Hematopoietic multipotent progenitor cell treated with erythropoietin and hydrocortisone succinate and interleukin-3 and kit ligand, for 8 days (in vitro differentiated cells): ENCODE results near the gene NSUN4.
A peak's percentile ranks its signal among the peaks of the same experiment; 100 is the strongest.

Experiments used
- DNase-seq: peaks from one replicate; pipeline ENCODE4 v3.0.0-alpha.2; 2015

NSUN4 gene

DNA sequence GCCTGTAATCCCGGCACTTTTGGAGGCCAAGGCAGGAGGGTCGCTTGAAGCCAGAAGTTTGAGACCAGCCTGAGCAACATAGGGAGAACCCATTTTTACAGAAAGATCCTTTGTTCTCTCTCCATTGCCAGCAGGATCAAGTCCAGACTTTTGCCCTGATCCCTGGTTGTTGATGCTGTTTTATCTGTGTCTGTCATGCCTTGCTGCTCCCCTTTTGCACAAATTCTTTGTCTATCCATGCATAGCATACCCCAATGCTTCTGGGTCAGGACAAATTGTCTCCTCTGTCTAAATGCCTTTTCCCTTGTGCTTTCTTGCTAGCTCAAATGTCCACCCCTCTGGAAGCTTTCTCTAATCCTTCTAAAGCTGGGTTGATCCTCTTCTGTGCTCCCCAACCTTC, 28.2 kb downstream of the NSUN4 start:
- no peak for DNase-seq

DNA sequence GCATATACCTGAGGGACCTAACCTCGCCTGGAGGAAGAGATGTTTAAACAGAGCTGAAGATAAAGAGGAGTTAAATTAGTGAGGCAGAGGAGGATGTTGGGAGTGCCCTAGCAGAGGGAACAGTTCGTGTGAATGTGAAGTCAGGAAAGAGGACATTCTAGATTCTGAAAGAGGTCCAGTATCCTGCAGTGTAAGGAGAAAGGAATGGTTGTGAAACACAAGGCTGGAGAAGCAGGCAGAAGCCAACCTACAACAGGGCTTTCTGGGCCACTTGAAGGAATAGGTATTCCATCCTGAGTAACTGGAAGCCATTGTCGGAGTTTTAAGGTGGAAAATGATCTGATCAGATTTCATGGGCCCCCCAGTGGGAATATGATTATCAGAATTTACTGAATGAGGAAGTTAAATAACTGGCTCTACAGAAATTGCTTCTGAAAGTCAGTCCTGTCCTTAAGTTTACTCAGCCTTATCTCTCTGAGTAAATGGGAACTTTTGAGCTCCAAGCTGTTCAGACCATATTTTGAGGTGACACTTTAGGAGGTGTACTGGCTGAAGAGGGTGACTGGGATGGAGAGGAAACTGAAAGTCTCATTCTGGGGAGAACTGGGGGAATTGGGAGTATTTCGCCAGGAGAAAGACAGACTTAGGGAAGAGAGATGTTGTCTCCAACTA, 29.1 kb downstream of the NSUN4 start:
- DNase-seq = no peak

DNA sequence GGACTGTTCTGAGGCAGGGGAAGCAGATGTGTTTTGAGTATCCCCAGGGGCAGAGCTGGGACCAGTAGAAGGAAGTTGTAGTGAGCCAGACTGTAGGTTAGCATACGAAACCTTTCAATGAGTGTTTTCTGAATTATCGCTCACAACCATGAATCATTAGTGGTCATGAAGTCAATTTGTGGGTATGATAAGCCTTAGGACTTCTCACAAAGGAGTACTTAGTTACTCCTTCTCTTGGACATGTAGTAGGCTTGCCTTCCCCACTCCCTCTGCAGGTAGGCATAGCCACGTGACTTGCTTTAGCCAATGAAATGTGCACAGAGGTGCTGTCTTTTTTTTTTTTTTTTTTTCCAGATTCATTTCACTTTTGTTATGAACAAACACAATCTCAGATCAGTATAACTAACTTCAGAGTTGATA, 29.6 kb downstream of the NSUN4 start:
- DNase-seq = peak; percentile 79

DNA sequence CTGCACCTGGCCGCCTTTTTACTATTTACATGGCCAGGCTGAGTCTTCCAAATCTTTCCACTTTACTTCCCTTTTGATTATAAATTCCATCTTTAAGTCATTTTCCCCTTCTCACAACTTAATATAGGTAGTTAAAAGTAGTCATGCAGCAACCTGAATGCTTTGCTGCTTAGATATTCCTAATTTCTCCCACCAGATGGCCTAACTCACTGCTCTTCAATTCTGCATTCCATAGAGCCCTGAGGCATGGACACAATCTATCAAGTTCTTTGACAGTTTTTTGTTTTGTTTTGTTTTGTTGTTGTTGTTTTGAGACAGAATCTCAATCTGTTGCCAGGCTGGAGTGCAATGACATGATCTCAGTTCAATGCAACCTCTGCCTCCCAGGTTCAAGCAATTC, 31.8 kb downstream of the NSUN4 start:
- no peak for DNase-seq

DNA sequence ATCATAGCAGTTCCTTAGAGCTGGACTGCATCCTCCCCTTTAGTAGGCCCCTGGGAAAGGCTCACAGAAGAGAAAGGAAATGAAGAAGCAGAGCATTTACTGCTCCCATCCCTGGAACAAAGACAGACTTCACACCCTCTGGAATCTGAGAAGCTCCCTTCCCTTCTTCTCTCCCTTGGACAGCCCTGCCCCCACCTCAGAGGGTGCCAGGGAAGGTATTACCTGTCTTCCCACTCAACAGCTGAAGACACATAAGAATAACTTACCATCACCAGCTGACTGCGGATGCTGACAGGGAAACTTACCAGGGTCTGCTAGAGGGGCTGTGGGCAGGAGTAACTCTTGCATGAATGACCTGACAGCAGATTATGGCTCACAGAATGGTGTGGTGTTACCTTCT, 39.4 kb downstream of the NSUN4 start:
- no peak for DNase-seq

DNA sequence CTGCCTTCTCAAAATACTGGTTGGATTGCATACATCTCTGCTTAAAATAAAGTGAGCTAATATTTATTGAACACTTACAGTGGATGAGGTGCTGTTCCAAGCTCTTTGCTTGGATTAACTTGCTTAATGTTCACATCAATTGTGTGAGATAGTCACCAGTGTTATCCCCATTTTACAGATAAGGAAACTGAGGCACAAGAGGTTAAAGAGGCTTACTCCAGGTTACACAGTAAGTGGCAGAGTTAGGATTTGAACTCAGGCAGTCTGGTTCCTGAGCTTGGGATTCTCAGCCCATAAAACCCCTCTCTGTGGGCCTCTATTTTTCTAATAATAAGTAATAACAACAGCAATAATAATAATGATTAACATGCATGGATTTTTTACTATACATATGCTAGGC, 39.9 kb downstream of the NSUN4 start:
- DNase-seq = no peak

DNA sequence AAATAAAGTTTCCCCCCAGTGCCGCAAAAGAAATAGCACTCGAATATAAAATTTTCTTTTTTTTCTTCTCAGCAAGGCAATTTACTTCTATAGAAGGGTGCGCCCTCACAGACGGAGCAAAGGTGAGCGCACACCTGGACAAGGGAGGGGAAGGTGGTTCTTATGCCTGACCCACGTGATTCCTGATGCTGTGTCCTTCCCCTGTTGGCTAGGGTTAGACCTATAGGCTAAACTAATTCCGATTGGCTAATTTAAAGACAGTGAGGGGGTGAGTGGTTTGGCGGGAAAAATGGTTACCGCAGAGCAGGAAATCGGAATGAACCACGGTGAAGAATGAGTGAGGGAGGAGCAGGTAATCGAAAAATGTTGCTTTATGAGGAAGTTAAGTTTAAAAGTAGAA, 52.9 kb downstream of the NSUN4 start:
- no peak for DNase-seq

DNA sequence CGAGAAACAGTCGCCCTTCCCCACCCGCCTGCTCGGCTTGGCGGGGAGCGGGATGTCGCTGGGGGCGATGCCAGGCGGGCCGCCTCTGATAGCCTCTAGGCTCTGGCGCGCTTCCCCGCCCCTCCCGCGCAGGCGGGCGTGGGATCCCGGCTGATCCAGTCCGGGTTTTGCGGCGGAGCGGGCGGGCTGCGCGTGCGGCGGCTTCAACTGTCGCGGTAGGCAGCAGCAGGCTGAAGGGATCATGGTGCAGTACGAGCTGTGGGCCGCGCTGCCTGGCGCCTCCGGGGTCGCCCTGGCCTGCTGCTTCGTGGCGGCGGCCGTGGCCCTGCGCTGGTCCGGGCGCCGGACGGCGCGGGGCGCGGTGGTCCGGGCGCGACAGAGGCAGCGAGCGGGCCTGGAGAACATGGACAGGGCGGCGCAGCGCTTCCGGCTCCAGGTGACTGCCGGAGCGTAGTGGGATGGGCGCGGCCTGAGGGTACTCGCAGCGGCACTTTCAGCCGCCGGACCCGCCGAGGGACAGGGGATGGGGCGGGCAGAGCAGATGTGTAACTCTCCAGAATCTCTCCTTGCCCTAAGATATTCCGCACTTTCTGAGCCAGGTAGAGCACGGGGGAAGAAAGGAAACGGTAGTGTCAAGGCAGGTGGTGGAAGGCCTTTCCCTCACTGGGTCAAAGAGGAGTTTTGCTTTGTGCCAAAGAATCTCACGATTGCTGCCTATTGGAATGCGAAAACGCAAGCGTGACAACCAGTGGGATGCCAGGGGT, 53.7 kb downstream of the NSUN4 start, which contains the start of gene FAAH:
Gene FAAH, plus strand, starts transcription at position 210 of the 764 bp plus-strand sequence. Its CDS starts 32 bp downstream, at position 242.
- DNase-seq = peak; percentile 46

DNA sequence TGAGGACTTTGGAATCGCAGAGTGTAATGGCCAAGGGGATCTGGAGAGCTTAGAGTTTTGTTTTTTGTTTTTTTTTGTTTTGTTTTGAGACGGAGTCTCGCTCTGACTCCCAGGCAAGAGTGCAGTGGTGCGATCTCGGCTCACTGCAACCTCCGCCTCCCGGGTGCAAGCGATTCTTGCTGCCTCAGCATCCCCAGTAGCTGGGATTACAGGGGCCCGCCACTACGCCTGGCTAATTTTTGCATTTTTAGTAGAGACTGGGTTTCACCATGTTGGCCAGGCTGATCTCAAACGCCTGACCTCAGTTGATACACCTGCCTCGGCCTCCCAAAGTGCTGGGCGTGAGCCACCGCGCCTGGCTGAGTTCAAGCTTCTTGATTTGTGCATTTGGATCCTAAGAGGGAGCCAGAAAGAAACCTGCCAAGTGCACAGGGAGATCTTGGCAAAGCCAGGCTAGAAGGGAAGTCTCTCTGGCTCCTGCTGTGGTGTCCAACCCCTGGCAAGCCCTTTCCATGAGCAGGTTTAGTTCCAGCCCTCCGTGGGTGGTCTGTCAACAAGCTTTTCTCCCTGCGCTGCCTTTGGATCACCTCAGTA, 54.4 kb downstream of the NSUN4 start:
- no peak for DNase-seq

DNA sequence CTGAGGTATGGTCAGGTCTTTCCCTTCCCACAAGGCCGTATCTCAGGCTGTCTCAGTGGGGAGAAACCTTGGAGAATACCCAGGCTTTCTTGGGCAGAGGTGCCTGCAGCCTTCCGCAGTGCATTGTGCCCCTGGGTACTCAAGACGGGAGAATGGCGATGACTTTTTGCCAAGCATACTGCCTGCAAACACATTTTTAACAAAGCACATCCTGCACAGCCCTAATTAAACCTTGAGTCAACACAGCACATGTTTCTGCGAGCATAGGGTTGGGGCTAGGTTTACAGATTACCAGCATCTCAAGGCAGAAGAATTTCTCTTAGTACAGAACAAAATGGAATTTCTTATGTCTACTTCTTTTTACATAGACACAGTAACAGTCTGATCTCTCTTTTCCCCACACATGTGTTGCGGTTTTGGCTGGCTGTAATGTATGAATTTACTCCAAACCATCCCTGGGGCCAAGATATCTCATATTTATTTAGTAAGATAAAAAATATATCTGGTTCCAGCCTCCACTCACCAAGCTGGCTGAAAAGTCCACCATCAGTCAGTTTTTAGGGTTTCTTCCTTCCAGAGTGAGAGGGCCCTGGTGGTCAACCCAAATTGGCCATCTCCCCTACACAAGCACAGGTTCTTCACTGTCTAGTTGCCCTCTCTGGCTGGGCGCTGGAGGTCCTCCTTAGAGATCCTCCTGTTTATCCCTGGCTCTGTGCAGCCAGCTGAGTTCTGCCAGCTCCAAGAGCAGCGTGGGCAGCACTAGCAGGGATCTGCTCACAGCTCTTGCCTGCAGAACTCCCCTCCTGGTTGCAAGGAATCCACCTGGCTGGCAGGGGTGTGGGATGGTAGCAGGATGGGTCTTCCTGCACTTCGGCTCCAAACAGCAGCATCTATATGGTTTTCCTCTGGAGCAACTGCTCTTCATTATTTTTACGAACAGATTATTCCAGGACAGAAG, 56.1 kb downstream of the NSUN4 start:
- no peak for DNase-seq

DNA sequence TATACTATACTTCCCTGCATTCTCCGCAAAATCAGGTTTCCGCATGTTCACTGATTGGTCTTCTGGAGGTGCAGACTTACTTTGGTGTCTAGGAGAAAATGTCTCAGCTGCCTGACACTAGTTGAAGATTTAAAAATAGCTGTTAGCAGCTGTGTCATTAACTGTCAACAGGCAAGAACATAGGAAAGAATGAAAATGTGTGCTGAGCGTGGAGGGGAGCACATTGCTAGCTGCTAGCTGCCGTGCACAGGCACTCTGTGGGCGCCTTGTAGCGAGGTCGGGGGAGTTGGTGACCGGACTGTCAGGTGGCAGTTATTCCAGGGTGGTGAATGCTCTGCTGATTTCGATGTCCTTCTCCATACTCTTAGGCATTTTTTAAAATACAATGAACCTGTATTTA, 58.7 kb downstream of the NSUN4 start:
- no peak for DNase-seq

DNA sequence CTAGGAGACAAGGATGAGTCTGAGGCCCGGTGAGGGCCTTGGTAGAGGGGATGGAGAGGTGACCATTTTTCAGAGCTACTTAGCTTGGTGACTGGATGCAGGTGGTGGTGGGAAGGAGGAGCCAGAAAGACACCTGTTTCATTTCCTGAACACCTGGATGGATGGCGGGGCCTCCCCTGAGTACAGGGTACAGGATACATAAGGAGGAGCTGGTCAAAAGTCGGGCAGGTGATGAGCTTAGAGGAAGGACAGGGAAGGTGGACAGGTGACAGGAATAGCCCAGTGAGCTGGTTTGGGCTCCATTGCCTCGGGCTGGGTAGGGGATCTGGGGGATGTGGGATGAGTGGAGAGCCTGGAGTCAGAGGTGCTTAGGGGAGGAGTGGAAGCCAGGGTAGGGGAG, 59.8 kb downstream of the NSUN4 start:
- no peak for DNase-seq

DNA sequence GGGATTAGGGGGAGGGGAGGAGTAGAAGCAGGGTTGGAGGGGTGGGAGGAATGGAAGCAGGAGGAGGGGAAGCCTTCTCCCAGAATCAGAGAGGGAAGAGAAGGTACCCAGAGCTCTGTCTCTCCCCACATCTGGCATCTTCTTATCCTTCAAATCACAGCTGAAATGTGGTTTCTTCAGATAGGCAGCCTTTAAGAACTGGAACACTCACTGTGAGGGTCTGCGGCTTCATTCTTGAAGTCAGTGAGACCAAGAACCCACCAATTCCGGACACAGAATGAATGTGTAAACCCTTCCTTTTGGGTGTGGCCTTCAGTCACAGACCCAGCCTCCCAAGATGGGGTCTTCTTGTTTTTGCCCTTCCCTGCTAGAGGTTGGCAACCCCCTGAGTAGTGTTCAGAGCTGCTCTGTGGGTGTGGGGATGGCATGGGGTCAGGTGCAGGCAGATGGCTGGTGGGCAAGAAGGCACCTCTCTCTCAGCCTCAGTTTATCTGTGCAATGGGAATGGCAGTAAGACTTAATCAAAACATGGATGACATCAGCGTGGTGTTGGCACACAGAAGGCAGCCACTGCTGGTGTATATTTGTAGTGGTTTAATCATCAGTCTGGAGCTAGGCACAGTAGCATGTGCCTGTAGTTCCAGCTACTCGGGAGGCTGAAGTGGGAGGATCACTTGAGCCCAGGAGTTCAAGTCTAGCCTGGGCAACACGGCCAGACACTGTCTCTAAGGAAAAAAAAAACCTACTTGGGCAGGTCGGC, 60.7 kb downstream of the NSUN4 start:
- no peak for DNase-seq

DNA sequence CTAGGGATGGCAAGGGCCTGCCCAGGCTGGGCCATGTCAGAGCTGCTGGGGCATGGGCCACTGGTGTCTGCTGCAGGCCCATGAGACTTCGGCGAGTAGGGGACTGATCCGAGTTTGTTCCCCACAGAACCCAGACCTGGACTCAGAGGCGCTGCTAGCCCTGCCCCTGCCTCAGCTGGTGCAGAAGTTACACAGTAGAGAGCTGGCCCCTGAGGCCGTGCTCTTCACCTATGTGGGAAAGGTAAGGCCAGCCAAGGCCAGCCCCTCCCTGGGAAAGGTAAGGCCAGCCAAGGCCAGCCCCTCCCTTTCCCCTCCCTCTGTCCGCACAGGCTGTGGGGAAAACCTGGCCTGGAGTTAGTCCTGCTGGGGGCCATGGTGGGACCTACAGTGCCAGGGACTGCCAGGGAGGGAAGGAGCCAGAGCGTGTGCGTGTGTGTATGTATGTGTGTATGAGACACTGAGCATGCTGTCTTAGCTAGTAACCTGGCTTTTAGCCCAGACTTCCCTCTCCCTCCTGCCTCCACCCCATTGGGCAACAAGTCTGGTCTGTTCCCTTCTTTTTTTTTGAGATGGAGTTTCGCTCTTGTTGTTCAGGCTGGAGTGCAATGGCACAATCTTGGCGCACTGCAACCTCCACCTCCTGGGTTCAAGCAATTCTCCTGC, 61.5 kb downstream of the NSUN4 start:
- DNase-seq = peak; percentile 29

DNA sequence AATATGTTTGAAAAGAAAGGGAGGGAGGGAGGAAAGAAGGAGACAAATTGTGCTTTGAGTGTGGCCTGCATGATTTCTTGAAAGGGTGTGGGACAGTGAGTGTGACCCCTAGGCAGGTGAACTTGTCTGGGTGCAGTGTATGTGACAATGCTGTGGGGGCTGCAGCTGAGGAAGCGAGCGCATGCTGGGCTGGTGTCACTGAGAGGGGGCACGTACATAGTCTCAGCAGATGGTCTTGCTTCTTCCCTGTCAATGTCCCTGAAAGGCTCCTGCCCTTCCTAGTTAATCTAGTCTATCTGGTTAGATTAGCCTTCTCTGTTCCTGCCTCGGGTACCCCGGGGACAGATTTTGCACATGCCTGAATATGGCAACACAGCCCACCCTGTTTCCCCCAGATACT, 63.3 kb downstream of the NSUN4 start:
- DNase-seq = no peak

DNA sequence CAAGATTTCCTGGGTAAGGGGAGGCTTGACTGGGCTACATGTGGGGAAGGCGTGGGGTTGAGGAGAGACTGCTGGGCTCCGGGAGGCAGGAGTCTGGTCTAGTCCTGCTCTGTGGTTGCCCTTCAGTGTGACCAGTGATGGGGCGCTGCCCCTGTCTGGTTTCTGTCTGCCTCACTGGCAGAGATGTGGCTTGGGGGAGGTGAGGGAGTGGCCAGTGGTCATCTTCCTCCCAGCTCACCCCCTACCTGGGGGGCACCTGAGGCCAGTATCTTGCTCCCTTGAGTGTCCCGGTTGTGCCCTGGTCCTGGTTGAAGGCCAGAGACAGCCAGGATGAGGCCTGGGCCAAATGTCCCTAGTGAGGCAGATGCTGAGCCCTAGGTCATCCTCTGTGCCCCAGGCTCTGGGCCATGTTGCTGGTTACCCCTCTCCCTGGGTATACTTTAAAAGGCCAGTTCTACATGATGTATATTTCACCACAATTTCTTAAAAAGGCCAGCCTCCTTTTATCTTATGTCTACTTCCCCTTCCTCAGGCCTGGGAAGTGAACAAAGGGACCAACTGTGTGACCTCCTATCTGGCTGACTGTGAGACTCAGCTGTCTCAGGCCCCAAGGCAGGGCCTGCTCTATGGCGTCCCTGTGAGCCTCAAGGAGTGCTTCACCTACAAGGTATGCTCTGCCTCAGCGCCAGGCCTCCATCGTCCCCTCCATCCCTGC, 64.0 kb downstream of the NSUN4 start:
- DNase-seq = no peak

DNA sequence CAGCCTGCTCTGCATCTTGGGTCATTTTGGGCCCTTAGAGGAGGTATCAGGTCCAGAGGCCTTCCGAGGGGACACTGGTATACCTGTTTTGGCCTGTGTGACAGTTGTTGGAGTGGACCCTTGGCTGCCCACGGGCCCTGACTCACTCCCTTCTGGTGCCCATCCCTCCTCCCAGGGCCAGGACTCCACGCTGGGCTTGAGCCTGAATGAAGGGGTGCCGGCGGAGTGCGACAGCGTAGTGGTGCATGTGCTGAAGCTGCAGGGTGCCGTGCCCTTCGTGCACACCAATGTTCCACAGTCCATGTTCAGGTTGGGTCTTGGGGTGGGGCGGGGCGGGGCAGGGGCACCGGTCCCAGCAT, 64.6 kb downstream of the NSUN4 start:
- no peak for DNase-seq

DNA sequence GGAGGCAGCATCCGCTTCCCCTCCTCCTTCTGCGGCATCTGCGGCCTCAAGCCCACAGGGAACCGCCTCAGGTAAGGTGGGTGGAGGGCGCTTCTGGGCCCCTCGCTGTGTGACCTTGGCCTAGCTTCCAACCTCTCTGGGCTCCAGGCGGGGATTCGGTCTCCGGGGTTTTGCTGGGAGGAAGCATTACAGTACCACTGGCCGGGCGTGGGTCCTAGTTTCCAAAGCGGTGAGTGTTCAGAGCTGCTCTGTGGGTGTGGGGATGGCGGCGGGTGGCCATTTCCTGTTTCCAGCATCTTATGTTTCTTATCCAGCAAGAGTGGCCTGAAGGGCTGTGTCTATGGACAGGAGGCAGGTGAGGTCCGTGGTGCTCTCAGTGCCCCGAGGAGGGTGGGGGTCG, 65.1 kb downstream of the NSUN4 start:
- DNase-seq = no peak

DNA sequence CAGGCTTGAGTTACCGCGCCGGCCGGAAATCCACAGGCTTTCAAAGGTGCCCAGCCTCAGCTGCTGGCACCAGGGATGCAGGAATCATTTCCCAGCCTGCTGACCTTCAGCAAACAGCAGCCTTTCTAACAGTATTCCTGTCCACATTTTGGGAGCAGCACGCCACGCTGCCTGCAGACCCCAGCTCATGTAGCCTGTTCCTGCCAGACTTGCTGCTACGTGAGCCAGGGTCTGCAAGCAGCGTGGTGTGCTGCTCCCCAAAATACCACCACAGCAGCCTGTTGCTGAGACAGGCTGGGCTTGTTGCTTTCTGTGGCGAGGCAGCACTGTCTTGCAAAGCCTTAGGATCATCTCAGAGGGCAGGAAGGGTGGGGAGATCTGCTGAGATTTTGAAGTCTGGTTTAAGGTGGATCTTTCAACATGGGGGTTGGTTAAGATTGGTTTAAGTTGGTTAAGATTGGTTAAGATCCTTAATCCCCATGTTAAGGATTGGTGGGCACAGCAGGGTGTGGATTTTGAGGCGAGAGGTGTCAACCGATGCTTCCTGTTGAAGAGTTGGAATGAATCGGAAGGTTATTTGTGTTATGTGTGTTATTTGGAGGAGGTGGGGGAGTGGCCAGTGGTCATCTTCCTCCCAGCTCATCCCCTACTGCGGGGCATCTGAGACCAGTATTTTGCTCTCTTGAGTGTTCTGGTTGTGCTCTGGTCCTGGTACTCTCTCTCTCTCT, 66.4 kb downstream of the NSUN4 start:
- DNase-seq = no peak

DNA sequence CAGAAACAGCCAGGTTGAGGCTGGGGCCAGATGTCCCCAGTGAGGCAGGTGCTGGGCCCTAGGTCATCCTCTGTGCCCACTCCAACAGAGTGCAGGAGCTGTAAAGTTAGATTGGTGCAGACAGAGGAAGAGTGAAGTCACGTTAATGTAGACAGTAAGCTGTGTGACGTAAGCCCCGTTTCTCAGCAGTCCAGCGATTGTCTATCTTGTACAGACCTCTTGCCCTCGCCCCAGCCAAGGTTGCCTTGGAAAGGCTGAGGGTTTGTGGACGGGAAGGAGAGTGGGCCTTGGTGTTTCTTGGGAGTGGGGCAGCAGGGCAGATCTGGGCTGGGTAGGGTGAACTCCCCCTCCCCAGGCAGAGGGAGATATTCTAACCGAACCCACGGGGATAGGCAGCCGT, 67.0 kb downstream of the NSUN4 start:
- DNase-seq = no peak
